Suprapubic skin (tissue), 3 donors: Measurements from ENCODE around the gene ARSB.

Experiments
- CTCF ChIP-seq, 2 donors: fragments of 200-600 bp in 1 of 2; fragments of 450-650 bp in 1 of 2; sonication (generic) in 1 of 2; IDR thresholded peaks; one replicate each; pipeline ENCODE4 v1.5.1; 2016 to 2019; ENCODE audit warnings: antibody characterized with exemption in 2 of 2, mild to moderate bottlenecking in 1 of 2, moderate library complexity in 1 of 2
- EP300 ChIP-seq: sonication (generic); formaldehyde crosslinking; IDR thresholded peaks from one replicate; pipeline ENCODE4 v1.6.1; 2017; ENCODE audit warnings: antibody characterized with exemption
- POLR2A ChIP-seq, 2 donors: fragments of 450-650 bp; IDR thresholded peaks; one replicate each; pipeline ENCODE4 v1.6.1; 2017; ENCODE audit warnings: antibody characterized with exemption in 2 of 2, mild to moderate bottlenecking in 2 of 2, moderate library complexity in 2 of 2

- no peak for TF ChIP-seq CTCF (IDR thresholded peaks at IDR 0.05)
- TF ChIP-seq POLR2A (IDR thresholded peaks at IDR 0.05), result no peak
- TF ChIP-seq EP300, result no peak
These were observed 187.0 kb downstream of the ARSB start for GRCh38 chr5:78797936-78798672.
